T-helper 17 cell (primary cell): ENCODE measurements around the gene SLAIN2. TPM values are rescaled to one million over a fixed set of nuclear protein-coding genes. Genes with fewer than 3 reads are reported as not detected.
"Not testable (repeated sequence)": the region's sequence is repeated elsewhere in the genome, so short reads cannot be mapped to it uniquely, and the experiment has no call there.

Experiments
- ATAC-seq: fragments of 150-1000 bp; cut with Tn5 transposase; 2 replicates; pipeline ENCODE4 v1.10.0; 2021; ENCODE audit warnings: mild to moderate bottlenecking, moderate library complexity
- DNase-seq, 3 donors: peaks; one replicate each; pipeline versions ENCODE4 v3.0.0 to v3.0.0-alpha.2; 2020 to 2021
- H3K9me3 ChIP-seq: one replicate; pipeline ENCODE4 v1.7.0; 2013; ENCODE audit warnings: low read length, mild to moderate bottlenecking; ENCODE audit not compliant: control insufficient read depth, poor library complexity, severe bottlenecking
- H3K27ac Mint-ChIP-seq: one replicate; pipeline ENCODE4 v1.8.0; 2022; ENCODE audit warnings: mild to moderate bottlenecking, moderate library complexity, mixed read lengths
- H3K27me3 Mint-ChIP-seq: one replicate; pipeline ENCODE4 v1.8.0; 2022; ENCODE audit warnings: mixed read lengths
- H3K36me3 Mint-ChIP-seq: one replicate; pipeline ENCODE4 v1.8.0; 2022; ENCODE audit warnings: low read depth, mixed read lengths
- H3K4me1 Mint-ChIP-seq: one replicate; pipeline ENCODE4 v1.8.0; 2022; ENCODE audit warnings: mild to moderate bottlenecking, mixed read lengths
- H3K4me3 Mint-ChIP-seq: one replicate; pipeline ENCODE4 v1.8.0; 2022; ENCODE audit warnings: mild to moderate bottlenecking, moderate library complexity, mixed read lengths
- total RNA-seq, 4 donors: library from RNA in 2 of 4; stranded (reverse) in 2 of 4; gene quantifications; one replicate each; pipeline ENCODE4 v1.2.3 and lab custom pipeline; 2022 to 2026

SLAIN2 gene
- total RNA-seq (10 to 100 TPM; 76.7 to 92.3 TPM), total RNA-seq (lab: John Stamatoyannopoulos, UW) (82.6 to 84.9 reads per million in 2 donors)

DNA sequence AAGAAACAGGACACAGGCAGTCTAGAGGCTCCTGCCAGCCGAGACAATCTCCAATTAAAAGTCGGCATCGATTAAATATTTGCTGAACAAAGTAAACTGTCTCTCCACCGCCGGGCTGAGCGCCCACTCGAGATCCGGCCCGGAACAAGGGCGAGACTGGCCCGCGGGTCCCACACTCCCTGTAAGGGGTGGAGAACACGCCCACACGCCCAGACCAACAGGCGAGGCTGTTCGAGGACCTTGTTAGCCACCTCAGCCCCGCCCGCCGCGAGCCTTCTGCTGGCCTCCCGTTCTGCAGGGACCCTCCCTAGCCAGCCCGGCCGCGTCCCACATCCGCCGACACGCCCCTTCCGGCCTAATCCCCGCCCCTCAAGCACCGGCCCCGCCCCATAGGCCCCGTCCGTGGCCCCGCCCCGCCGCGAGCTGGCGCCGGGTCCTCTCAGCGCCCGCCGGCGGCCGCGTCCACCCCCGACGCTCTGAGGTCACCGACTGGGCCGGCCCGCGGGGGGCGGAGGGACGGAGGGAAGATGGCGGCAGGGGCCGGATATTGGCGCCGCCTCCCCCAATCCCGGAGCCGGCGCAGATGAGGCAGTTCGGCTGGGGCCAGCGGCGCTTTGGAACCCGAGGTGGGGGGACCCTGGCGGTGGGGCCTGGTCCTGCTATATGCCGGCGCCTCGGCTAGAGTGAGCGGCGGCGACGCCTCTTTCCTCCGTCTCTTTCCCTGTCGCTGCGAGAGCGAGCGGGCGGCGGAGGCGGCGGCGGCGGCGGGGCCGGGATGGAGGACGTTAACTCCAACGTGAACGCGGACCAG, at the start of gene SLAIN2:
Gene SLAIN2, plus strand, starts transcription at position 565 of the 811 bp plus-strand sequence. Its CDS starts 211 bp downstream, at position 776.
- Mint-ChIP-seq H3K27me3 (no peaks in the 10 kb centered on the region), H3K36me3 (peaks cover 5% of the 10 kb centered on the region), H3K4me3 (peak within 1 kb of the TSS; percentile 98), H3K27ac (peak within 1 kb of the TSS; percentile 96), H3K4me1 (peaks cover 45% of the 10 kb centered on the region)
- peak; percentile 97 to 99 (median 98) for DNase-seq
- H3K9me3 ChIP-seq: no peaks in the 10 kb centered on the region
- peak; percentile 87 for ATAC-seq

- H3K4me1 Mint-ChIP-seq, H3K9me3 ChIP-seq, H3K36me3 Mint-ChIP-seq, H3K27me3 Mint-ChIP-seq, DNase-seq, H3K27ac Mint-ChIP-seq, ATAC-seq, H3K4me3 Mint-ChIP-seq: not testable (repeated sequence)
Measured at GRCh38 chr4:48292218-48292790, 49.0 kb upstream of the SLAIN2 start.

- no peak overlapping the region for H3K4me3 Mint-ChIP-seq
- DNase-seq (no peak), ATAC-seq (no peak)
- H3K4me1 Mint-ChIP-seq: peaks cover 6% of the 10 kb centered on the region
- H3K27ac Mint-ChIP-seq: no peak overlapping the region
- peaks cover 8% of the 10 kb centered on the region for H3K27me3 Mint-ChIP-seq
- H3K9me3 ChIP-seq: no peaks in the 10 kb centered on the region
- H3K36me3 Mint-ChIP-seq: no peaks in the 10 kb centered on the region
Measured at GRCh38 chr4:48295116-48295515, 46.2 kb upstream of the SLAIN2 start.

- Mint-ChIP-seq H3K4me1 (peaks cover 6% of the 10 kb centered on the region), H3K27me3 (peaks cover 9% of the 10 kb centered on the region), H3K27ac (peak overlapping the region; percentile 56), H3K36me3 (no peaks in the 10 kb centered on the region), H3K4me3 (peak overlapping the region; percentile 80)
- H3K9me3 ChIP-seq: no peaks in the 10 kb centered on the region
- ATAC-seq (peak; percentile 27), DNase-seq (no peak)
Measured at GRCh38 chr4:48296365-48296764, 45.0 kb upstream of the SLAIN2 start.

- Mint-ChIP-seq H3K27ac (no peak overlapping the region), H3K27me3 (peaks cover 18% of the 10 kb centered on the region), H3K4me1 (peaks cover 6% of the 10 kb centered on the region)
Measured at GRCh38 chr4:48297256-48297846, 44.0 kb upstream of the SLAIN2 start.

GRCh38 chr4:48299560-48299959, 41.8 kb upstream of the SLAIN2 start:
- no peaks in the 10 kb centered on the region for H3K36me3 Mint-ChIP-seq
- no peak for ATAC-seq

More at GRCh38 chr4:48297256-48297846, 44.0 kb upstream of the SLAIN2 start:
- H3K36me3 Mint-ChIP-seq: no peaks in the 10 kb centered on the region
- no peak overlapping the region for H3K4me3 Mint-ChIP-seq
- DNase-seq (no peak), ATAC-seq (no peak)
- H3K9me3 ChIP-seq: no peaks in the 10 kb centered on the region

DNA sequence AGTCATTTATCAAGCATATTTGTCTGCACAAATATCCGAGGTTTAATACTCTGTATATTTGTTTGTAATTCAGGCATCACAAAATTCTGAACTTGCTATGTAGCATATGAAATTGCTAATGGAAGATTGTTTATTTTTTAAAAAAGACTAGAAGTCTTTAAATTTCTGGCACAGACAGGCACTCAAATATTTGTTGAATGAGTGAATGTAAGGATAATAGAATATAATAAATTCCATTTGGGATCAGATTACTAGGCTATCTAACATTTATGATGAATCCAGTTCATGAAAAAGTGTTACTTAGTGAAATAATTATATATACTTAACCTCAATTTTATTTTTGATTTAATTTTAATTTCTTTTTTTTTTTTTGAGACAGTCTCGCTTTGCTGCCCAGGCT, 41.3 kb upstream of the SLAIN2 start:
- peaks cover 4% of the 10 kb centered on the region for H3K4me1 Mint-ChIP-seq
- no peaks in the 10 kb centered on the region for H3K9me3 ChIP-seq
- peaks cover 24% of the 10 kb centered on the region for H3K27me3 Mint-ChIP-seq
- ATAC-seq (no peak), DNase-seq (no peak)
- H3K36me3 Mint-ChIP-seq: no peaks in the 10 kb centered on the region
- H3K4me3 Mint-ChIP-seq: no peak overlapping the region
- no peak overlapping the region for H3K27ac Mint-ChIP-seq

More at GRCh38 chr4:48299560-48299959, 41.8 kb upstream of the SLAIN2 start:
- Mint-ChIP-seq H3K27me3 (peaks cover 24% of the 10 kb centered on the region), H3K4me3 (no peak overlapping the region), H3K4me1 (peaks cover 4% of the 10 kb centered on the region), H3K27ac (no peak overlapping the region)
- H3K9me3 ChIP-seq: no peaks in the 10 kb centered on the region
- no peak for DNase-seq

DNA sequence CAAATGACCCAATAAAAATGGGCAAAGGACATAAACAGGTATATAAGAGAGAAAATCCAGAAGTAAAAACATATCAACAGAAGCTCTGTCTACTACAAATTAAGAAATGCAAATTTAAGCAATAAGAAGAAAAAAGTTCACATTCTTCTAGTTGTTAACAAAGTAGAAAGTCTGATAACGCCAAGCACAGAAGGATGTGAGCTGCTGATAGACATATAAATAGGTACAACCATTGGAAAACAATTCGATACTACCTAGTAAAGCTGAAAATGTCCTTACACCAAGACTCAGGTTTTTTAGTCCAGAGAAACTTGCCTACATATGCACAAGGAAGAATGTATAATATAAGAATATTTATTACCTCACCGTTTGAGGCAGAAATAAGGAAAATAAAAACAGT, 35.8 kb upstream of the SLAIN2 start:
- no peak overlapping the region for H3K4me3 Mint-ChIP-seq

DNA sequence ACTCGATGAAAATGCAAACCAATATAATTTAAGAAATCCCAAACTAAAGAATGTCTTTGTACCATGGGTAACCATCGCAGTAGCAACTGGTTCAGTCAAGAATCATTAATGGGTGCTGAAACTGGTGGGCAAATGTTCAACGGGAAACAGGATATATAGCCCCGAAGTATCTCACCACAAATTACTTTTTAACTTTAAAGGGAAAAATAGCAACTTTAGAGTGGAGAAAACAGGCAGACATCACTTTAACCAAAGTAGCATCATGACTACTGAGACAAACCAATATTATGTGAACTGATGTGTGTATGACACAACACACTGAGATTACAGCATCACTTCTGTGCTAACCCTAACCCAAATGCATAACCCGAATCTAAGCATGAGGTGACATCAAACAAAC, 33.8 kb upstream of the SLAIN2 start:
- H3K36me3 Mint-ChIP-seq: no peaks in the 10 kb centered on the region
- DNase-seq (no peak), ATAC-seq (no peak)
- no peak overlapping the region for H3K4me3 Mint-ChIP-seq
- no peaks in the 10 kb centered on the region for H3K9me3 ChIP-seq
- peaks cover 5% of the 10 kb centered on the region for H3K27me3 Mint-ChIP-seq
- H3K27ac Mint-ChIP-seq: no peak overlapping the region
- H3K4me1 Mint-ChIP-seq: no peaks in the 10 kb centered on the region

More for the DNA sequence above, 35.8 kb upstream of the SLAIN2 start:
- no peaks in the 10 kb centered on the region for H3K9me3 ChIP-seq
- Mint-ChIP-seq H3K27me3 (peaks cover 16% of the 10 kb centered on the region), H3K4me1 (no peaks in the 10 kb centered on the region), H3K36me3 (no peaks in the 10 kb centered on the region), H3K27ac (no peak overlapping the region)
- ATAC-seq (no peak), DNase-seq (no peak)

DNA sequence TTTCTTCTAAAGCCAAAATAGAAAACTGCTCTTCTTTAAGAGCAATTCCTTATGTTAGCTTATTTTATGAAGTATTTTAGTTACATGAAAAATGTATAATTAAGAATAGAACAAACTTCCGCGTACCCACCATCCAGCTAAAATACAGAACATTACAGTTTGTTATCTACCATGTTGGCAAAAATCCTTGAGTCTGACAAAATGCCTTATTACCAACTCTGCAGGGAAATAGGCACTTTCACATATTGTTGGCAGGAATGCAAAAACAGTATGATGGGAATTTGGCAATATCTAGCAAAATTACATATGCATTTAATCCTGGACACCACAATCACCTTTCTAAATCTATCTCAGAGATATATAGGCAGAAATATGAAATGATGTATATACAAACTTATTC, 32.4 kb upstream of the SLAIN2 start:
- H3K4me3 Mint-ChIP-seq: no peak overlapping the region
- no peaks in the 10 kb centered on the region for H3K9me3 ChIP-seq
- H3K4me1 Mint-ChIP-seq: no peaks in the 10 kb centered on the region
- DNase-seq (no peak), ATAC-seq (no peak)
- no peaks in the 10 kb centered on the region for H3K36me3 Mint-ChIP-seq
- H3K27ac Mint-ChIP-seq: no peak overlapping the region
- no peaks in the 10 kb centered on the region for H3K27me3 Mint-ChIP-seq

- no peak overlapping the region for H3K27ac Mint-ChIP-seq
- H3K36me3 Mint-ChIP-seq: no peaks in the 10 kb centered on the region
- DNase-seq: no peak
- peaks cover 2% of the 10 kb centered on the region for H3K4me1 Mint-ChIP-seq
- H3K9me3 ChIP-seq: no peaks in the 10 kb centered on the region
- no peak overlapping the region for H3K4me3 Mint-ChIP-seq
- no peak for ATAC-seq
- H3K27me3 Mint-ChIP-seq: no peaks in the 10 kb centered on the region
Measured at GRCh38 chr4:48311896-48312295, 29.4 kb upstream of the SLAIN2 start.

DNA sequence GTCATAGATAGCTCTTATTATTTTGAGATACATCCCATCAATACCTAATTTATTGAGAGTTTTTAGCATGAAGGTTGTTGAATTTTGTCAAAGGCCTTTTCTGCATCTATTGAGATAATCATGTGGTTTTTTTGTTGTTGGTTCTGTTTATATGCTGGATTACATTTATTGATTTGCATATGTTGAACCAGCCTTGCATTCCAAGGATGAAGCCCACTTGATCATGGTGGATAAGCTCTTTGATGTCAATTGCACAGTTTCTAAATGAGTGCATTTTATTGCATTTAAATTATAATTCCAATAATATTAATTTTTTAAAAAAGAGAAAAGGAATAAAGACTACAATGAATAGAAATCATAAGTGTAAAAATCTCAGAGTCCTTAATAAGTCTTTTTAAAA, 26.6 kb upstream of the SLAIN2 start:
- not testable (repeated sequence) for DNase-seq, H3K27me3 Mint-ChIP-seq, ATAC-seq

More for the DNA sequence above, 26.6 kb upstream of the SLAIN2 start:
- H3K4me3 Mint-ChIP-seq, H3K27ac Mint-ChIP-seq, H3K4me1 Mint-ChIP-seq, H3K36me3 Mint-ChIP-seq, H3K9me3 ChIP-seq: not testable (repeated sequence)
